ENCODE data around the gene VWCE. TPM values are rescaled to one million over a fixed set of nuclear protein-coding genes. Genes with fewer than 3 reads are reported as not detected.
A peak's percentile ranks its signal among the peaks of the same experiment; 100 is the strongest.

Gene VWCE
- total RNA-seq, 1 experiment from 2014 or later: 1.1 TPM

GRCh38 chr11:61297746-61298145 is 2.6 kb upstream of the VWCE start:
- CTCF ChIA-PET: interaction anchor here (0.6 to 3.3 kb wide), 3 partner anchors 10 to 43 kb away, joined by 3 to 28 read pairs (median 7); no protein-coding TSS in a partner anchor
- H3K9me3 Mint-ChIP-seq (ENCODE audit: unreplicated experiment): no peaks in the 10 kb centered on the region
- POLR2A ChIA-PET: interaction anchor here (0.6 to 4.4 kb wide), 15 partner anchors 10 to 145 kb away, joined by 3 to 27 read pairs (median 5); partner anchors contain the start of genes CYB561A3, DDB1, TKFC and TMEM138
- peak; percentile 96 for DNase-seq (ENCODE audit: unreplicated experiment)
- H3K4me1 Mint-ChIP-seq (ENCODE audit: insufficient read depth, unreplicated experiment): peaks cover 28% of the 10 kb centered on the region
- intact Hi-C loops (cut with micrococcal nuclease): loop anchor here (1.0 kb wide), 1 partner anchor 43 kb away; no protein-coding TSS in a partner anchor
- peaks cover 15% of the 10 kb centered on the region for H3K36me3 Mint-ChIP-seq (ENCODE audit: insufficient read depth, unreplicated experiment)
- TF ChIP-seq, protein P1, sequence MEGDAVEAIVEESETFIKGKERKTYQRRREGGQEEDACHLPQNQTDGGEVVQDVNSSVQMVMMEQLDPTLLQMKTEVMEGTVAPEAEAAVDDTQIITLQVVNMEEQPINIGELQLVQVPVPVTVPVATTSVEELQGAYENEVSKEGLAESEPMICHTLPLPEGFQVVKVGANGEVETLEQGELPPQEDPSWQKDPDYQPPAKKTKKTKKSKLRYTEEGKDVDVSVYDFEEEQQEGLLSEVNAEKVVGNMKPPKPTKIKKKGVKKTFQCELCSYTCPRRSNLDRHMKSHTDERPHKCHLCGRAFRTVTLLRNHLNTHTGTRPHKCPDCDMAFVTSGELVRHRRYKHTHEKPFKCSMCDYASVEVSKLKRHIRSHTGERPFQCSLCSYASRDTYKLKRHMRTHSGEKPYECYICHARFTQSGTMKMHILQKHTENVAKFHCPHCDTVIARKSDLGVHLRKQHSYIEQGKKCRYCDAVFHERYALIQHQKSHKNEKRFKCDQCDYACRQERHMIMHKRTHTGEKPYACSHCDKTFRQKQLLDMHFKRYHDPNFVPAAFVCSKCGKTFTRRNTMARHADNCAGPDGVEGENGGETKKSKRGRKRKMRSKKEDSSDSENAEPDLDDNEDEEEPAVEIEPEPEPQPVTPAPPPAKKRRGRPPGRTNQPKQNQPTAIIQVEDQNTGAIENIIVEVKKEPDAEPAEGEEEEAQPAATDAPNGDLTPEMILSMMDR (IDR thresholded peaks at IDR 0.05; ENCODE audit: unreplicated experiment): no peak
- BruUV-seq (replicated peaks): no TSS peak
- peaks cover 13% of the 10 kb centered on the region for H3K27me3 Mint-ChIP-seq (ENCODE audit: insufficient read depth, unreplicated experiment)
- peak overlapping the region; percentile 91 for H3K27ac Mint-ChIP-seq (ENCODE audit: low read depth, unreplicated experiment)
- H3K4me3 Mint-ChIP-seq (ENCODE audit: unreplicated experiment): peak overlapping the region; percentile 35

DNA sequence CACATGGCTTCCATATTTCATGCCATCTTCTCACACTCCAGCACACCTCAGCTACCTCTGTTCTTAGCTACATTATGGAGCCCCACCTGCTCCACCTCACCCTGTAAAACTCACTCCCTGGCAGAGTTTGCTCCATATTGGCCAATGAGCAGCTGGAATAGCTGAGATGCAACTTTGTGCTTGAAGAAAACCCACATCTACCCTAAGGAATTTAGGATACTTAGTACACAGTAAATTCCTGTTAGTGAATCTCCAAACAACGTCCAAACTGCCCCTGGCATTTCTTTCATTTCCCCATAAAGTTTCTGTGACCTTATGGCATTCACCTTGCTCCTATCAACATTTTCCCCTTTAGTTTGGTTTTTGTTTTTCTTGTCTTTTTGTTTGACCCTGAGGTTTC is 2.2 kb upstream of the VWCE start:
- Mint-ChIP-seq H3K36me3 (ENCODE audit: insufficient read depth, unreplicated experiment) (peaks cover 15% of the 10 kb centered on the region), H3K27me3 (ENCODE audit: insufficient read depth, unreplicated experiment) (peaks cover 17% of the 10 kb centered on the region), H3K4me3 (ENCODE audit: unreplicated experiment) (peak overlapping the region; percentile 35), H3K9me3 (ENCODE audit: unreplicated experiment) (no peaks in the 10 kb centered on the region), H3K4me1 (ENCODE audit: insufficient read depth, unreplicated experiment) (peaks cover 28% of the 10 kb centered on the region), H3K27ac (ENCODE audit: low read depth, unreplicated experiment) (peak overlapping the region; percentile 91)
- TF ChIP-seq, protein P1 (IDR thresholded peaks at IDR 0.05; ENCODE audit: unreplicated experiment): no peak
- no peak for DNase-seq (ENCODE audit: unreplicated experiment)
- BruUV-seq (replicated peaks): TSS peak; percentile 14
- intact Hi-C loops (cut with micrococcal nuclease): loop anchor here (1.0 kb wide), 1 partner anchor 43 kb away; no protein-coding TSS in a partner anchor
- ChIA-PET POLR2A (interaction anchor here (0.7 to 4.4 kb wide), 14 partner anchors 10 to 145 kb away, joined by 3 to 27 read pairs (median 6); partner anchors contain the start of genes CYB561A3, DDB1, TKFC and TMEM138), CTCF (interaction anchor here (1.4 to 3.3 kb wide), 2 partner anchors 39 to 43 kb away, joined by 7 to 28 read pairs; no protein-coding TSS in a partner anchor)

DNA sequence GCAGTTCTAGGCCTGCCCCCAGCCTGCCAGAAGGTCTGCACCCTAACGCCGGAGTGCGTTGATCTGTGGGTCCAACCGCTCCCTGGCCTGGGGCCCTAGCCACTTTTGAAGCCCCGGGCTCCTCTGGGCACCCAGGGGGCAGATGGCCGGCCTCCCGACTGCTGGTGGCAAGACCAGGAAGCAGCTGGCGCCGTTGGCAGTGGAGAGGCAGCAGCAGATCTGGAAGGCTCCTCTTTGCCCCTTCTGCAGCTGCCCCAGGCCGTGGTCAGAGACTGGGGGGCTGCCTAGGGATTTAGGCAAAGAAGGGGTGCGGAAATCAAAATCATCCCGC is 445 bp upstream of the VWCE start:
- Mint-ChIP-seq H3K4me3 (ENCODE audit: unreplicated experiment) (no peak overlapping the region), H3K4me1 (ENCODE audit: insufficient read depth, unreplicated experiment) (peaks cover 28% of the 10 kb centered on the region), H3K9me3 (ENCODE audit: unreplicated experiment) (no peaks in the 10 kb centered on the region), H3K27me3 (ENCODE audit: insufficient read depth, unreplicated experiment) (peaks cover 24% of the 10 kb centered on the region), H3K36me3 (ENCODE audit: insufficient read depth, unreplicated experiment) (peaks cover 21% of the 10 kb centered on the region), H3K27ac (ENCODE audit: low read depth, unreplicated experiment) (no peak overlapping the region)
- POLR2A ChIA-PET: interaction anchor here (0.9 to 4.4 kb wide), 2 partner anchors 12 to 16 kb away, joined by 3 to 24 read pairs; no protein-coding TSS in a partner anchor
- intact Hi-C loops (cut with micrococcal nuclease): no loop called here
- CTCF ChIA-PET: interaction anchor here (1.0 kb wide), 1 partner anchor 41 kb away, joined by 3 read pairs; no protein-coding TSS in a partner anchor
- TF ChIP-seq, protein P1 (IDR thresholded peaks at IDR 0.05; ENCODE audit: unreplicated experiment): no peak
- BruUV-seq (replicated peaks): no TSS peak
- no peak for DNase-seq (ENCODE audit: unreplicated experiment)

GRCh38 chr11:61293867-61294716 is 1.0 kb downstream of the VWCE start:
- H3K27me3 Mint-ChIP-seq (ENCODE audit: insufficient read depth, unreplicated experiment): peaks cover 24% of the 10 kb centered on the region
- peak overlapping the region; percentile 39 for H3K27ac Mint-ChIP-seq (ENCODE audit: low read depth, unreplicated experiment)
- peaks cover 21% of the 10 kb centered on the region for H3K36me3 Mint-ChIP-seq (ENCODE audit: insufficient read depth, unreplicated experiment)
- POLR2A ChIA-PET: interaction anchor here (0.9 to 1.2 kb wide), 2 partner anchors 11 to 24 kb away, joined by 3 read pairs; no protein-coding TSS in a partner anchor
- no peaks in the 10 kb centered on the region for H3K9me3 Mint-ChIP-seq (ENCODE audit: unreplicated experiment)
- peak overlapping the region; percentile 44 for H3K4me3 Mint-ChIP-seq (ENCODE audit: unreplicated experiment)
- CTCF ChIA-PET: interaction anchor here (0.5 kb wide), 1 partner anchor 1469 kb away, joined by 3 read pairs; no protein-coding TSS in a partner anchor
- peaks cover 22% of the 10 kb centered on the region for H3K4me1 Mint-ChIP-seq (ENCODE audit: insufficient read depth, unreplicated experiment)
- TF ChIP-seq, protein P1 (IDR thresholded peaks at IDR 0.05; ENCODE audit: unreplicated experiment): no peak
- BruUV-seq (replicated peaks): no TSS peak
- DNase-seq (ENCODE audit: unreplicated experiment): no peak
- intact Hi-C loops (cut with micrococcal nuclease): no loop called here

Data from MCF 10A (cell line).